H1 (cell line): ENCODE measurements around the gene GPC3.

Source experiments
- CTCF ChIP-seq, 3 experiments: IDR thresholded peaks; 1 replicate in 2 of 3; 2 replicates in 1 of 3; pipeline versions ENCODE4 v1.5.1 to v1.6.1; 2011; ENCODE audit warnings: low read length in 3 of 3, mild to moderate bottlenecking in 3 of 3, inconsistent platforms in 2 of 3, low read depth in 1 of 3, moderate library complexity in 1 of 3; ENCODE audit not compliant: insufficient read depth in 1 of 3; ENCODE audit errors: control extremely low read depth in 1 of 3
- EP300 ChIP-seq, 2 experiments: IDR thresholded peaks; 1 replicate in 1 of 2; 2 replicates in 1 of 2; pipeline ENCODE4 v1.6.1; 2011 to 2012; ENCODE audit warnings: low read depth in 2 of 2, low read length in 2 of 2, mild to moderate bottlenecking in 2 of 2, borderline replicate concordance in 1 of 2, inconsistent platforms in 1 of 2, moderate library complexity in 1 of 2
- EZH2 ChIP-seq: fragments of 200-600 bp; sonication (generic); IDR thresholded peaks from 2 replicates; pipeline ENCODE4 v1.7.1; 2012; ENCODE audit warnings: low read depth, mild to moderate bottlenecking, moderate library complexity, low read length, inconsistent platforms; ENCODE audit not compliant: severe bottlenecking
- RAD21 ChIP-seq, 2 experiments: IDR thresholded peaks in 1 of 2; conservative IDR thresholded peaks in 1 of 2; 2 replicates each; pipeline ENCODE4 v1.6.1; 2011; ENCODE audit warnings: low read depth in 2 of 2, low read length in 2 of 2, improper control_type of control experiment in 1 of 2, inconsistent platforms in 1 of 2, mild to moderate bottlenecking in 1 of 2, moderate library complexity in 1 of 2
- RFX5 ChIP-seq: IDR thresholded peaks from 2 replicates; pipeline ENCODE4 v1.6.1; 2011; ENCODE audit warnings: low read depth, low read length, improper control_type of control experiment, borderline replicate concordance
- YY1 ChIP-seq: IDR thresholded peaks from 2 replicates; pipeline ENCODE4 v1.6.1; 2011; ENCODE audit warnings: low read depth, mild to moderate bottlenecking, low read length

- TF ChIP-seq RAD21 (IDR thresholded peaks at IDR 0.05 in 1 of 2, conservative IDR thresholded peaks at IDR 0.05 in 1 of 2; ENCODE audit: low read depth in 2 of 2, low read length in 2 of 2) (no peak), EP300 (IDR thresholded peaks at IDR 0.05; ENCODE audit: borderline replicate concordance in 1 of 2, low read depth in 2 of 2, low read length in 2 of 2) (no peak), EZH2 (no peak), CTCF (IDR thresholded peaks at IDR 0.05; ENCODE audit: control extremely low read depth in 1 of 3, insufficient read depth in 1 of 3, low read depth in 1 of 3, low read length in 3 of 3) (no peak), YY1 (no peak), RFX5 (no peak)
Measured at GRCh38 chrX:133983256-133983973, 2.0 kb downstream of the GPC3 start.
